GM18526 (cell line): Measurements from ENCODE around the gene ITLN1.

Experiments
- POLR2A ChIP-seq: IDR thresholded peaks from 3 replicates; pipeline ENCODE4 v1.6.1; 2011; ENCODE audit not compliant: insufficient read length; ENCODE audit errors: extremely low read depth

Gene ITLN1

DNA sequence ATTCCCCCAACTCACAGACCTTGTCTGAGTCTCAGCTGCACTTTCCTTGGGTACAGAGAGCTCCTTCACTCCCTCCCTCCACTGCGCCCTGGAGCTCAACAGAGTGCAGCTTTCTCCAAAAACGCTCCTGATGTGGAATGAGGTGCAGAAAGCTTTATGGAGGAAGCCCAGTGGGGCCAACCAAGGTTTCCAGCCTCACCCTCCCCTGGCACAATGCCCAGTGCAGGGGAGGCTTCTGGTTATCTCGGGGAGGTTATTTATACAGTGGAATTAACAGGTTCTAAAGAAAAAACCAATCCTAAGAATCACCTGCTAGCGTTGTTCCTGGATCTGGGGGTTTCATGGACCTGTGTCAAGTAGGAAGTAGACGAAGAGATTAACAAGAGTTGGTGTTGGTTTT is at the start of gene ITLN1:
Gene ITLN1, minus strand, starts transcription at position 139 of the 400 bp plus-strand sequence. CDS start 303 bp downstream, outside the sequence.
- TF ChIP-seq POLR2A, result no peak

DNA sequence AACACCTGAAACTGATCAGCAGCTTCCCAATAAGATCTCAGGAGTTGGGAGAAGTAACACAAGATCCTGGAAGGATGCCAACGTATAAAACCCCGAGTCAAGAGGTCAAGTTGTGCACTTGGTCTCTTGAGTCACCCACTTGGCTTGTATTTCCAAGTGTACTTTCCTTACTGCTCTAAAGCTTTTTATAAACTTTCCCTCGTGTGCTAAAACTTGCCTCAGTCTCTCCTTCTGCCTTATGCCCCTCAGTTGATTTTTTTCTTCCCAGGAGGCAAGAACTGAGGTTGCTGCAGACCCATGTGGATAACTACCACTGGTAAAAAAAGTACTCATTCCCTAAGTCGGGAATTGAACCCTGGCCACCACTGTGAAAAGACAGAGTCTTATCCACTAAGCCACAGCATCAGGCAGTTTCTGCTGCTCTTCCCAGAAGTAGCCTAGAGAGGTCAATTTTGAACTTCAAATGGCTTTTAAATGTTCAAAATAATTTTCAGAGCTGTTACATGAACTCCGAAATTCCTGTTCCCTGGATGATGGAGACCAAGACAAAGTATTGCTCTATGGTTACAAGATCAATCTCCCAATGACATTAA is 40.8 kb upstream of the ITLN1 start:
- no peak for TF ChIP-seq POLR2A

DNA sequence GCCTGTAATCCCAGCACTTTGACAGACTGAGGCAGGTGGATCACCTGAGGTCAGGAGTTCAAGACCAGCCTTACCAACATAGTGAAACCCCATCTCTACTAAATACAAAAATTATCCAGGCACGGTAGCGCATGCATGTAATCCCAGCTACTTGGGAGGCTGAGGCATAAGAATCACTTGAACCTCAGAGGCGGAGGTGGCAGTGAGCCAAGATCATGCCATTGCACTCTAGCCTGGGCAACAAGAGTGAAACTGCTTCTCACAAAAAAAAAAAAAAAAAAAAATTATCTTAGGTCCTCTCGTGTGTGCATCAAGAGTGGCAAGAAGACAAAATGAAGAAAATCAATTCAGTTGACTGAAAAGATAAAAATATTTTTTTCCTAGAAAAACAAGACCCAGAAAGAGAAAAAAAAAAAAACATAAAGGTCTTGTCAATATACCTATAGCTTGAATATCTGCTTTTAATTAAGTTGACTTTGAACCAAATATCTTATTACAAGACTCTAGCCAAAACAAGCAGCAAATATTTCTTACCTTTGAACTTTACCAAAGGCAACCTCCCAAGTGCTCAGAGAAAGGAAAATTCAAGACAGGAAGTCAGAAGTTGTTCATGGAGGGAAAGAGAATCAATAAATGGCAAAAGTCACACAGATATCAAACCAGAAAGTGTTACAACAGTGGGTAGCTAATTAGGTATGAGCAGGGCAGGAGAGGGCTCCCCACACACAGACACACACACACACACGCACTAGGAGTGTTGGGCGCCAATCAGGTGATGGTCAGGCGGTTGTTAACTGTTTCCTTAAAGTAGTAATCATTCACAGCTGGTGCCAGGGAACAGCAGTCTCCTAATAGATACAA is 40.0 kb upstream of the ITLN1 start:
- no peak for TF ChIP-seq POLR2A

DNA sequence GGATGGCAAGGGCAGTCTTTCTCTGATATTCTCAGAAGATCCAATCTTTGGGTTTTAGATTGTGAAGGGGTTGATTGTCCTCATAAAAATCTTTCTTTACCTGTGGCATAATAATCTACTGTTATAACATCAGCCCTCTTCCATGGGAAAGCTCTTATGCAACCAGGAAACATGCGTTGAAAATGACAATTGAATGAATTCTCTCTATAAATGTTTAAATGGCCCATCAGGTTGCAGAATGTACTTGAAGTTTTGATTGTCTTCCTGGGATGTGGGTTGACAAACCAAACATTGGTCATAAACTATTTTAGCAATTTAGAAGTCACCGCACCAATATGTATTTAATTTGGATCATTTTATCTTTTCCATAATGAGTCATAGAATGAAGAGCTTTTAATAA is 31.7 kb upstream of the ITLN1 start:
- TF ChIP-seq POLR2A, result no peak

DNA sequence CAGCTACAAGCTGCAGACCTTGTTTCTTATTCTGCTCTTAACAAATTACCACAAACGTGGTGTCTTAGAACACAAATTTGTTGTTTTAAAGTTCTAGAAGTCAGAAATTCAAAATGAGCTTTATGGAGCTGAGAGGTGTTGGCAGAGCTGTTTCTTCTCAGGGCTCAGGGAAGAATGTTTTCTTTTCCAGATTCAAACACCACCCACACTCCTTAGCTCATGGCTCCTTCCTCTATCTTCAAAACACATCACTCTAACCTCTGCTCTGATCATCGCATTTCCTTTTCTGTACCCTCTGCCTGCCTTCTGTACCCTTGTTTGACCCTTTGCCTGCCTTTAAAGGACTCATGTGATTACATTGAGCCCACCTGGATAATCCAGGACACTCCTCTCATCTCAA is 26.9 kb upstream of the ITLN1 start:
- TF ChIP-seq POLR2A, result no peak

DNA sequence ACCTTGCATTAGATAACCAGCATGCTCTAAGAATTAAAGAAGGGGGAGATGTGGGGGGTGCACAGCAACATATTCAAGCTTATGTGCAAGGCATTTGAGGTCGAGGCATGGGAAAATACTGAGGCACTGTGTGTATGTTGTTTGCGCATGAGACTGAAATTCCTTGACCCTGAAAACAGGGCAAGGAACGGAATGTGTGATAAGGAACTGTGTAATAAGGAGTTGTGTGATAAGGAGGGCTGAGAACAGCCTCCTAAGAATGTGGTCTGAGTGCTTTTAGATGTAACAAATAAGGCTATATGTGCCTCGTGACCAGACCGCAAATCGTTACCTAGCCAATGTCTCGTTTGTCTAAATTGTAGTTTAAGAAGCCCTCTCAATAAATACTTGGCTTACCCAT is 26.5 kb upstream of the ITLN1 start:
- TF ChIP-seq POLR2A, result no peak

DNA sequence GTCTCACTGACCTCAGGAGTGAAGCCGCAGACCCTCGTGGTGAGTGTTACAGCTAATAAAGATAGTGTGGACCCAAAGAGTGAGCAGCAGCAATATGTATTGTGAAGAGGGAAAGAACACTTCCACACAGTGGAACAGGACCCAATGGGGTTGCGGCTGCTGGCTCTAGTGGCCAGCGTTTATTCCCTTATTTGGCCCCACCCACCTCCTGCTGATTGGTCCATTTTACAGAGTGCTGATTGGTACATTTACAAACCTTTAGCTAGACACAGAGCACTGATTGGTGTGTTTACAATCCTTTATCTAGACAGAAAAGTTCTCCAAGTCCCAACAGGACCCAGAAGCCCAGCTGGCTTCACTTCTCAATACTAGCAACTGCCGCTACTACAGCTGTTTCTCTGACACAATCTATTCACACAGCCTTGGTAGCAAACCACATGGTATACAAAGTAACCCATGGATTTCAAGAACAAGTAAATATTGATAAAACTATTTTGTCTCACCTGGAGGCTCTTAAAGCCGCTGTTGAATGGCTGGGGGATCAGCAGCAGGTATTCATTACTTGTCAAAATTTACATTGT is 25.3 kb upstream of the ITLN1 start:
- no peak for TF ChIP-seq POLR2A

DNA sequence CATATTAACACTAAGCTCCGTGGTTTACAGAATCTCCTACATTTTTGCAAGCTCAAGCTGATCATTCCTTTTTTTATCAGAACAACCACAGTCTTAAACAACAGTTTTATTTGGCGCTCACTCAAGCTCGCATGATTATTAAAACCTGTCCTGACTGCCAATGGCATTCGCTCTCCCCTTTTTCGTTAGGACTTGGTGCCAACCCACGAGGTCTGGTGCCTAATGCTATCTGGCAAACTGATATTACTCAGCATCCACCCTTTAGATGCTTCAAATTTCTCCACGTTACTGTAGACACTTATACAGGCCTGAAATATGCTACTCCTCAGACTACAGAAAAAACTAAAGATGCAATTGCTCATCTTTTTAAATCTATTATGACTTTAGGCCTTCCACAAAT is 23.0 kb upstream of the ITLN1 start:
- TF ChIP-seq POLR2A, result no peak

DNA sequence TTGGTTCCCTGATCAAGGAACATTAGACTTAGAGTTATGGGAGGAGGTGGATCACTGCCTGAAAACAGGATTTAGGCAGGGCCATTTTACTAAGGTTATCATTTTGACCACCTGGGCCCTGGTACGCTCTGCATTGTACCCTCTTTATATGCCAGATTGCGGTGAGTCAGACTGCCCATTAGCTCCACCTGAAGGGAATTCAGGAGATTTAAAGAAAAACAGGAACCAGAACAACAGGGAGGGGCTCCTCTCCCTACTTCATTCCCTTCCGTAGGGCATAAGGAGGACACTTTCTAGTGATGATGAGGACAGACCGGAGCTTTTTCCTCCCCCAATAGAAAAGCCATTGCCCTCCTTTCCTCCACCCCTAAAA is 20.6 kb upstream of the ITLN1 start:
- no peak for TF ChIP-seq POLR2A

DNA sequence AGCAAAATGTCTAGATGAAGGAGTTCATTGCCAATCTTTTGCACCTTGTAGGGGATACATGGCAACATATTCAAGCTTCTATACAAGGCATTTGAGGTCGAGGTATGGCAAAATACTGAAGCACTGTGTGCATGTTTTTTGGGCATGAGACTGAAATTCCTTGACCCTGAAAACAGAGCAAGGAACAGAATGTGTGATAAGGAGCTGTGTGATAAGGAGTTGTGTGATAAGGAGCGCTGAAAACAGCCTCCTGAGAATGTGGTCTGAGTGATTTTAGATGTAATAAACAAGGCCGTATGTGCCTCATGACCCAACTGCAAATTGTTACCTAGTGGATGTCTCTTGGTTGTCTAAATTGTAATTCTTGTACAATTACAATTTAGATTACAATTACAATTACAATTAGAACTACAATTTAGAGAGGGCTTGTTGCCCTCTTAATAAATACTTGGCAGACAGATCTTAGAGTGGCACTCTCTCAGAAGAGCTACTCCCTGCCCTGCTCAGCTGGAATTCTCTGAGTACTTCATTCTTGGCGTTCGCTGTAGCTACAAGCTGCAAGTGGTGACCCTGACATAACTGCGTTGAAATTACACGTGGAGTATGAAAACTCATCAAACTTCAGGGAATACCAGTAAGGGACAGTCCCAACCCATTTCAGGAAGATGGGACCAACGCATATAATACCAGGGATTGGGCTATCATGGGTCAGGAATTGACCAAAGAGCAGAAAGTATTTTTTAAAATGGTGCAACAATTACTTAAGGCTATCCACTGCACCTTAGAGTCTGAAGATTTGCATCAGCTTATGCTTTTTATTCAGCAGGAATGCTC is 20.0 kb upstream of the ITLN1 start:
- TF ChIP-seq POLR2A, result no peak

DNA sequence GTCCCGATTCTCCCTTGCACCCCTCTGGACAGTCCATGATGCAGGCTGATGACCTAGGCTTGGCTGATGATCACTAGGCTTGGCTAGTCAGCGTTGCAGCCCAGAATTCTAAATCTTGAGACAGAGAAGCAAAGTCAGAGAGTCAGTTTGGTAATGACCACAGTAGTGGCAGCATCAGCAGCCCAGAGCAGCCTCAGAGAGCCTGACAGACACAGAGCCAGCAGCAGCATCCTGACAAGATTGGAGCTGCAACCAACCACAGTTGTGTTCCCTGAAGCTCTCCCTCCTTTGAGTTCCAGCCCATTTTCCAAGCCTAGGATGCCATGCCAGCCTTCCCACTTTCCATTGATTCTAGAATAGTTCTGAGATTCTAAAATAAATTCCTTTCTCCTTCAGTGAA is 16.8 kb upstream of the ITLN1 start:
- TF ChIP-seq POLR2A, result no peak

DNA sequence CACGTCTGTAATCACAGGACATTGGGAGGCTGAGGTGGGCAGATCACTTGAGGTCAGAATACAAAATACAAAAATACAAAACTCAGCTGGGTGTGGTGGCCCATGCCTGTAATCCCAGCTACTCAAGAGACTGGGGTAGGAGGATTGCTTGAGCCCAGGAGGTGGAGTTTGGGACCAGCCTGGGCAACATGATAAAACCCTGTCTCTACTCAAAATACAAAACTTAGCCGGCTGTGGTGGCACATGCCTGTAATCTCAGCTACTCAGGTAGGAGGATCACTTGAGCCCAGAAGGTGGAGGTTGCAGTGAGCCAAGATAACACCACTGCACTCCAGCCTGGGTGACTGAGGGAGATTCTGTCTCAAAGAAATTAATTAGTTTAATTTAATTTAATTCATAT is 6.5 kb upstream of the ITLN1 start:
- no peak for TF ChIP-seq POLR2A

DNA sequence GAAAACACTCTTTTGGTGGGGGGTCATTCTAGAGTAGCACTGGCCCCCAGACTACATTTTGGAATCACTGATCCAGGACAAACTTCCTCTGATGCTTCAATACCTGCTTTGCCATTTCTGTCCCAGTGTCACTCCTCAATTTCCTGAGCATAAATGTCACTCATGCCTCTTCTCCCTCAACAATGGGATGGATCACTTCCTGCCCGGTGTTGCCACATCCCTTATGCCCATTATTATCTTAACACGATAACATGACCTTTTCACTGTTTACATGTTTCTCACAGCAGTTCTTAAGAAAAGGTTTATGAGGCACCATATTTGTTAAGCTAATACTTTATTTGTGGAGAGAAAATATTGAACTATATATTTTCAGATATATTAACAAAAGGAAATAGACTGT is 3.9 kb upstream of the ITLN1 start:
- no peak for TF ChIP-seq POLR2A

DNA sequence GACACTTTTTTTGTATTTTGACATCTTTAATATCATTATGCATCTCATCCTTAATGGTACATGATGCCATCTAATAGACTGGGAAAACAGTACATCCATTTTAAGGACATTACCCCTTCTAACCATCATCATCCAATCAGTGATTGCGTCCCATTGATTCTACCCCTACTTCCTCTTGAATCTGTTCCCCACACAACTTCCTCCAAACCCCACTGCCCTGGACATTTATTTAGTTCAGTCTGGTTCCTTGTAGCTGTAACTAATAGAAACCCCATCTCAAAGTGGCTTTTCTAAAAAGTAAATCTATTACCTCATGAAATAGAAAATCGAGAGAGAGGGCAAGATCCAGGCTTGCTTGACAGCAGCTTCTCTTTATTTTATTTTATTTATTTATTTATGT is 2.1 kb upstream of the ITLN1 start:
- no peak for TF ChIP-seq POLR2A

DNA sequence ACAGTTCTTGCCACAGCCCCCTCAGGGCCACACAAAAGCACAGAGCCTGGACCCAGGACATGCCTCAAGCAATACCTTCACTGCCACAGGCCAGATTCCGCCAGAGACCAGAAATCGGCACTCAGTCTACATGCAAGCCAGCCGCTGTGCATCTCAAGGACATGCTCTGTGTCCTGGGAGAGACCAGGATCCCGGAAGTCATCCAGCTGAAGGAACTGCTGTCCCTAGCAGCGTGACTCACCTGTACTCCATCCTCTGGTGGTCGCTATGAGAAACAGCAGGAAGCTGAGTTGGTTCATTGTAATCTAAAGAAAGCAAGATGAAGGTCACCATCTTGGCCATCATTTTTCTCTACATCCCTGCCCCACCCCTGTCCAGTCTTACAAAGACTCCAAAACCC is 401 bp downstream of the ITLN1 start:
- no peak for TF ChIP-seq POLR2A
